NB4 (cell line): ENCODE results near the gene CDK13.
"Not testable (repeated sequence)": the region's sequence is repeated elsewhere in the genome, so short reads cannot be mapped to it uniquely, and the experiment has no call there.

ENCODE experiments used
- DNase-seq: peaks from one replicate; pipeline ENCODE4 v3.0.0; 2010; ENCODE audit warnings: low read depth
- H3K4me3 ChIP-seq: one replicate; pipeline ENCODE4 v1.5.1; 2011; ENCODE audit warnings: mild to moderate bottlenecking, low read depth, low read length, moderate library complexity
- CTCF ChIP-seq: IDR thresholded peaks from one replicate; pipeline ENCODE4 v1.5.1; 2012; ENCODE audit warnings: low read depth, low read length
- MAX ChIP-seq: IDR thresholded peaks from 2 replicates; pipeline ENCODE4 v1.6.1; 2011; ENCODE audit warnings: low read depth, low read length
- MYC ChIP-seq: IDR thresholded peaks from 2 replicates; pipeline ENCODE4 v1.6.1; 2011; ENCODE audit warnings: low read depth, low read length
- POLR2A ChIP-seq: IDR thresholded peaks from 2 replicates; pipeline ENCODE4 v1.6.1; 2011; ENCODE audit warnings: mild to moderate bottlenecking; ENCODE audit not compliant: insufficient read length; ENCODE audit errors: extremely low read depth

Gene CDK13

GRCh38 chr7:40147371-40148246, 197.6 kb downstream of the CDK13 start:
- DNase-seq: no peak
- no peak overlapping the region for H3K4me3 ChIP-seq
- no peak for TF ChIP-seq POLR2A
- no peak for TF ChIP-seq MYC
- TF ChIP-seq MAX: no peak
- TF ChIP-seq CTCF: peak; percentile 3

- DNase-seq, H3K4me3 ChIP-seq: not testable (repeated sequence)
These were observed 198.2 kb downstream of the CDK13 start for GRCh38 chr7:40148247-40148580.

GRCh38 chr7:40148671-40149070, 198.6 kb downstream of the CDK13 start:
- no peak for DNase-seq
- TF ChIP-seq MYC: no peak
- no peak for TF ChIP-seq CTCF
- TF ChIP-seq MAX: no peak
- TF ChIP-seq POLR2A: no peak
- H3K4me3 ChIP-seq: no peak overlapping the region
